Rectal smooth muscle tissue (tissue), 1 donor: ENCODE results near the gene TBX18.

Source experiments
- H3K27ac ChIP-seq: one replicate; pipeline ENCODE4 v1.7.0; 2013; ENCODE audit warnings: low read depth, low read length, inconsistent platforms
- H3K27me3 ChIP-seq: one replicate; pipeline ENCODE4 v1.7.0; 2013; ENCODE audit warnings: low read length; ENCODE audit not compliant: control insufficient read depth, insufficient read depth
- H3K36me3 ChIP-seq: one replicate; pipeline ENCODE4 v1.7.0; 2013; ENCODE audit warnings: low read length; ENCODE audit not compliant: control insufficient read depth, insufficient read depth
- H3K4me1 ChIP-seq: one replicate; pipeline ENCODE4 v1.7.0; 2013; ENCODE audit warnings: low read length; ENCODE audit not compliant: control insufficient read depth, insufficient read depth
- H3K4me3 ChIP-seq: one replicate; pipeline ENCODE4 v1.7.0; 2013; ENCODE audit warnings: low read length
- H3K9ac ChIP-seq: one replicate; pipeline ENCODE4 v1.7.0; 2013; ENCODE audit warnings: low read length

Gene TBX18

DNA sequence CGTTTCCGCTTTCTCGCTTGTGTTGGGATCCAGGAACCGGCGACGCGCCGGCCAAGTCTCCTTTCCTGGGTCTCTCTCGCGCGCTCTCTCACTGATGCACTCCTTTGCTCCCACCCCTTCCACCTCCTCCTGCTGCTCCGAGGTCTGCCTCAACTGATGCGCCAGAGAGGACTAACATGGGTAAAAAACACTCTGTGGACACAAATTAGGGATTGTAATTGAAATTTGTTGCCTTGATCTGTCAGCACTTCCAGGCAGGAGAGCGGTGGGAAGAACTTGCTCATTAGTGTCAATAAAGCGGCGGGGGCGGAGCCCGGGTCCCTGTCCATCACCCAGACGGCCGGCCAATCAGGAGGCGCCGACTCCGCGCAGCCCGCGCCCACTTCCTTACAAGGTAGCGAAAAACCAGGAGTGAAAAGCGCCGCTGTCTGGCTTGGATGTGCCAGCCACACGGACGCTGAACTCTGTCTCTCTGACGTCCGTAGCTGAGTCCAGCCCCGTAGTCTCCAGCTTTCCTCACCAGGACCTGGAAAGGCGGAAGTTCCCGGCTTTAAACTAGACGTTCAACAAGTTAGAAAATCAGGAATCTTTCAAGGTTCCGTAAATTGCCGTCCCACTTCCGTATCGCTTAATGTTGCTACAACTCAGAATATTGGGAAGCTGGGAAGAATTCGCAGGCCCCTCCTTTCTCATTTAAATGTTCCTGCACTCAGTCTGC, at the start of gene TBX18:
TBX18 (minus strand) TSS at position 267 of the 718 bp plus-strand sequence. CDS start 417 bp downstream, outside the sequence.
- H3K4me1 ChIP-seq: peaks cover 3% of the 10 kb centered on the region
- no peaks in the 10 kb centered on the region for H3K36me3 ChIP-seq
- peaks cover 53% of the 10 kb centered on the region for H3K27me3 ChIP-seq
- H3K27ac ChIP-seq: no peak within 1 kb of the TSS
- H3K9ac ChIP-seq: no peak within 1 kb of the TSS
- H3K4me3 ChIP-seq: peak within 1 kb of the TSS; percentile 57

- Histone ChIP-seq H3K27ac (no peak overlapping the region), H3K4me1 (no peaks in the 10 kb centered on the region), H3K9ac (no peak overlapping the region), H3K36me3 (no peaks in the 10 kb centered on the region), H3K4me3 (no peak overlapping the region), H3K27me3 (no peaks in the 10 kb centered on the region)
These were observed 47.0 kb upstream of the TBX18 start for GRCh38 chr6:84811351-84811750.

DNA sequence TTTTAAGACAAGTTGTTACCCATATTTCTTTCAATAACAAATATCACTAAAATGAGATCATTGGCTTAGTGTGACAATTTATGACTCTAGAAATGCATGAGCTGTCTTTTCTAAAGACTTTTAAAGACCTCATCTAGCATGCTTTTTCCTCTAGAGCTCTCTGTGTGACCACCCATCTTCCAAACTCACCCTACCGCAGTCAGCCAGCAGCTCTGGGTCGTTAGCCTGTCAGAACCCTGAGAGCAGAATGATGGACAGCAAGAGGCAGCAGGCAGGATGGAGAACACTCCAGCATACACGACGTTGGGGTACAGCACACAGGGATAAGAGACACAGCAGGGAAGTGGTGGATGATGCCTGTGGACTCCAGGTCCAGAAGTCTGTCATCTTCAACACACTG, 45.1 kb upstream of the TBX18 start:
- no peaks in the 10 kb centered on the region for H3K27me3 ChIP-seq
- H3K36me3 ChIP-seq: no peaks in the 10 kb centered on the region
- no peak overlapping the region for H3K9ac ChIP-seq
- H3K27ac ChIP-seq: no peak overlapping the region
- no peak overlapping the region for H3K4me3 ChIP-seq
- H3K4me1 ChIP-seq: no peaks in the 10 kb centered on the region

DNA sequence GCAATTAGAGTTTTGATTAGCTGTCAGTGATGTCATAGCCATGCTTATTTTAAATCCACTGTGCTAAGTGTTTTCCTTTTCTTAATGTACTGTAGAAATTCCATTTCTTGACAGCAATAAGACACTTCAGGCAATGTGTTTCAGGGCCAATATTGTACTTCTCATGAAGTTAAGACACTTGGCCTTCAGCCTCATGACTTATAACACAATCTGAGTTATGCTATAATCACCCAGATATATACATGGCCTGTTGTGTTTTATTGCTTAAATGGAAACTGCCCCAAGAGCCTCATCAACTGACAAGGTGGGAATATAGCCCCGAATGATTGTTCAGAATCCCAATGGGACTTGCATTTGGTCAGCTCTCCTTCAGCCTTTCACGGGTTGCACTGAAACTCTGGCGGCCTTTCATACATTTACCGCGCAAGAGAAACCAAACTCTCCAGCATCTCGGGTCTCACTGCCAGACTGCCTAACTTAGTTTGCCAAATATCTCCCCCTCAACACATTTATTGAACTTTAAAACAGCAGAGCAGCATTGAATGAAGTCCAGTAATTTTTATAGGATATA, 44.2 kb upstream of the TBX18 start:
- Histone ChIP-seq H3K36me3 (no peaks in the 10 kb centered on the region), H3K9ac (no peak overlapping the region), H3K27ac (no peak overlapping the region), H3K27me3 (no peaks in the 10 kb centered on the region), H3K4me3 (no peak overlapping the region), H3K4me1 (no peaks in the 10 kb centered on the region)

GRCh38 chr6:84805145-84805544, 40.7 kb upstream of the TBX18 start:
- H3K4me3 ChIP-seq: no peak overlapping the region
- H3K27me3 ChIP-seq: no peaks in the 10 kb centered on the region
- no peak overlapping the region for H3K27ac ChIP-seq
- H3K36me3 ChIP-seq: no peaks in the 10 kb centered on the region
- H3K9ac ChIP-seq: no peak overlapping the region
- no peaks in the 10 kb centered on the region for H3K4me1 ChIP-seq

DNA sequence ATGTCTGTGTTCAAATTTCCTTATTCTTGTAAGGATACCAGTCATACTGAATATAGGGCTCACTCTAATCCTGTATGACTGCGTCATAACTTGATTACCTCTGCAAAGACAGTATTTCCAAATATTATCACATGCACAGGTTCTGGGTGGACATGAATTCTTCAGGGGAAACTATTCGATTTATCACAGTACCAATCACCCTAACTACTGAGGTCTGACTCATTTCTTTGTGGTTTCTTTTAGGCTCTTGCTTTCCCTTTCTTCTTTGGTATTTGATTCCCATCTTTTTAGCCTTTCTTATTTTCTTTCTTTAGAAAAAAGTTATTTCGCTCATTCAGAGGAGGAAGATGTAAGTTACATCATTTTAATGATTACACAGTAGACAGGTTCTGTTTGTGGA, 40.3 kb upstream of the TBX18 start:
- no peak overlapping the region for H3K4me3 ChIP-seq
- no peak overlapping the region for H3K9ac ChIP-seq
- no peaks in the 10 kb centered on the region for H3K27me3 ChIP-seq
- no peak overlapping the region for H3K27ac ChIP-seq
- no peaks in the 10 kb centered on the region for H3K36me3 ChIP-seq
- H3K4me1 ChIP-seq: no peaks in the 10 kb centered on the region

GRCh38 chr6:84801250-84801649, 36.9 kb upstream of the TBX18 start:
- no peak overlapping the region for H3K27ac ChIP-seq
- H3K36me3 ChIP-seq: no peaks in the 10 kb centered on the region
- H3K27me3 ChIP-seq: no peaks in the 10 kb centered on the region
- H3K4me3 ChIP-seq: no peak overlapping the region
- H3K9ac ChIP-seq: no peak overlapping the region
- no peaks in the 10 kb centered on the region for H3K4me1 ChIP-seq

- no peak overlapping the region for H3K9ac ChIP-seq
- no peak overlapping the region for H3K27ac ChIP-seq
- no peak overlapping the region for H3K4me3 ChIP-seq
- H3K36me3 ChIP-seq: no peaks in the 10 kb centered on the region
- no peaks in the 10 kb centered on the region for H3K4me1 ChIP-seq
- H3K27me3 ChIP-seq: no peaks in the 10 kb centered on the region
These were observed 33.9 kb upstream of the TBX18 start for GRCh38 chr6:84798257-84798656.

DNA sequence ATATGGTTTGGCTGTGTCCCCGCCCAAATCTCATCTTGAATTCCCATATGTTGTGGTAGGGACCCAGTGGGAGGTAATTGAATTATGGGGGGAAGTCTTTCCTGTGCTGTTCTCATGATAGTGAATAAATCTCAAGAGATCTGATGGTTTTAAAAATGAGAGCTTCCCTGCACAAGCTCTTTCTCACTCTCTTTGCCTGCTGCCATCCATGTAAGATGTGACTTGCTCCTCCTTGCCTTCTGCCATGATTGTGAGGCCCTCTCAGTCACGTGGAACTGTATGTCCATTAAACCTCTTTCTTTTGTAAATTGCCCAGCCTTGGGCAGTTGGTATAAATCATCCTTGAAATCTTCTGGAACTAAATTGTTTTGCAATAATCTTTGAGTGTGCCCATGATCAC, 31.9 kb upstream of the TBX18 start:
- H3K27ac ChIP-seq: no peak overlapping the region
- no peaks in the 10 kb centered on the region for H3K36me3 ChIP-seq
- H3K4me1 ChIP-seq: no peaks in the 10 kb centered on the region
- no peak overlapping the region for H3K4me3 ChIP-seq
- H3K27me3 ChIP-seq: no peaks in the 10 kb centered on the region
- no peak overlapping the region for H3K9ac ChIP-seq

DNA sequence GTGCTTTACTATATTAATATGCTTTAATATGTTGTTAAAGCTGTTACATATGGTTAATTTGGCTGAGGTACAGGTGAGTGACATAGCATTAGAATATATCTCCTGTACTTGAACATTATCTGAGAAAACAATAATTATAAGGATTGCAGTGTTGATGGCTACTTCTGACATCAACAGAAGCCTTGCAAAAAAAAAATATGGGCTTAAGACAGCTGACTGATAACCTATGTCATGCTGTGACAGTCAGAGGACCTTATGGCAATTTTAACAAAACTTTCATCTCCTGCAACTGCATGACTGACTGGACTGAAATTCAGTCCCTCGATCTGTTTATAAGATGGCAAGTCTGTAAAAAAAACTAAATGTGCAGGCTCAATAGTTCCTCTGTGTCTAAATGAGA, 27.5 kb upstream of the TBX18 start:
- Histone ChIP-seq H3K9ac (no peak overlapping the region), H3K27me3 (no peaks in the 10 kb centered on the region), H3K4me1 (no peaks in the 10 kb centered on the region), H3K27ac (no peak overlapping the region), H3K36me3 (no peaks in the 10 kb centered on the region), H3K4me3 (no peak overlapping the region)

GRCh38 chr6:84791233-84791632, 26.8 kb upstream of the TBX18 start:
- Histone ChIP-seq H3K4me1 (no peaks in the 10 kb centered on the region), H3K27ac (no peak overlapping the region), H3K27me3 (no peaks in the 10 kb centered on the region), H3K9ac (no peak overlapping the region), H3K4me3 (no peak overlapping the region), H3K36me3 (no peaks in the 10 kb centered on the region)

GRCh38 chr6:84789170-84789569, 24.8 kb upstream of the TBX18 start:
- H3K4me1 ChIP-seq: no peaks in the 10 kb centered on the region
- H3K27ac ChIP-seq: no peak overlapping the region
- H3K27me3 ChIP-seq: no peaks in the 10 kb centered on the region
- no peak overlapping the region for H3K9ac ChIP-seq
- no peaks in the 10 kb centered on the region for H3K36me3 ChIP-seq
- H3K4me3 ChIP-seq: no peak overlapping the region

DNA sequence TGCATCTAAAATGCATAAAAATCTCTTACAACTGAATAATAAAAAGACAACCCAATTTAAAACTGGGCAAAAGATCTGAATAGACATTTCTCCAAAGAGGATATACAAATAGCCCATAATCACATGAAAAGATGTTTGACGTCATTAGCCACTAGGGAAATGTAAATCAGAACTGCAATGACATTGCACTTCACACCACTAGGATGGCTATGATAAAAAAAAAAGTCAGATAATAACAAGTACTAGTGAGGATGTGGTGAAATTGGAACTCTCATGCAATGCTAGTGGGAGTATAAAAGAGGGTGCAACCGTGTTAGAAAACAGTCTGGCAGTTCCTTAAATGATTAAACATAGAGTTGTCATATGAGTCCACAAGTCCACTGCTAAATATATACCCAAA, 24.3 kb upstream of the TBX18 start:
- no peak overlapping the region for H3K9ac ChIP-seq
- H3K4me1 ChIP-seq: no peaks in the 10 kb centered on the region
- no peak overlapping the region for H3K4me3 ChIP-seq
- H3K27me3 ChIP-seq: no peaks in the 10 kb centered on the region
- no peak overlapping the region for H3K27ac ChIP-seq
- H3K36me3 ChIP-seq: no peaks in the 10 kb centered on the region
